ENCODE data around the gene NUMB.

GRCh38 chr14:73368616-73369015 lies 89.7 kb downstream of the NUMB start:
- no peak for TF ChIP-seq ZNF263 (CRISPR knock-in tag; IDR thresholded peaks at IDR 0.05)
- no peak for TF ChIP-seq U2AF1 (optimal IDR thresholded peaks at IDR 0.05; ENCODE audit: low read depth, low read length)
- no peak for TF ChIP-seq ZBTB34 (CRISPR knock-in tag; IDR thresholded peaks at IDR 0.05)
- TF ChIP-seq TCF7 (IDR thresholded peaks at IDR 0.05; ENCODE audit: low read depth): no peak
- TF ChIP-seq CREB1 (IDR thresholded peaks at IDR 0.05): no peak
- no peak for TF ChIP-seq CREB1 (CRISPR knock-in tag; IDR thresholded peaks at IDR 0.05)
- no peak for TF ChIP-seq SOX5 (CRISPR knock-in tag; IDR thresholded peaks at IDR 0.05; ENCODE audit: borderline replicate concordance)
